ENCODE results near the gene ARPC5L. TPM values are rescaled to one million over a fixed set of nuclear protein-coding genes. Genes with fewer than 3 reads are reported as not detected.

Gene ARPC5L
- total RNA-seq, 1 experiment from 2014 or later = 47.2 TPM

DNA sequence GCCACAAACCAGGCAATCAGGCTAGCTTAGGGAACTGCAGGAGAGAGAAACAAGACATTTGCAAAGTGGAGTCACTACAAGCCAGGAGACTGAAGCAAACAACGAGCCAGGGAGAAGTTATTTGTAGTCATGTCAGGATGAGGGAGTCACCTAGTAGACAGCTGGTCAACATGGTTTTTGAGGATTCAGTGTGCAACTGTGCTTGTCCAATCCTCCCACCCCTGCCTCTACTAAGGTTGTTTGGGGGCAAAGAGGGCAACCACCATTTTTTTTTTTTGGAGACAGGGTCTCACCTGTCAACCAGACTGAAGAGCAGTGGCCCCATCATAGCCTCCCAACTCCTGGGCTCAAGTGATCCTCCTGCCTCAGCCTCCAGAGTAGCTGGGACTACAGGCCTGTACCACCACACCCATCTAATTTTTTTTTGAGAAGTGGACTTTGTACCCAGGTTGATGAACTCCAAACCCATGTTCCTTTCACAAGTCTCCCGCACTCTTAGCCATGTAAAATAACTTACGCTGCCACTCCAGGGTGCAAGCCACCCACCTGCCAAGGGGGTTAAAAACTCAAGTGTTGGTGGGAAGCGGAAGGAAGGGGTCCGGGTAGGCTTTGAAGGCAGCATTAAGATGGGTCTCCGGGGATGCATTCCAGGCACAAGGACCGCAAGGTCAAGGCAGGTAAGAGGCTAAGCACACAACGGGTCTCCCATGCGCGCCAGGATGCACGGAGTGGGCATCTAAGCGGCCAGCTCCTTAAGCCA, 1.2 kb upstream of the ARPC5L start (continued):
- TF ChIP-seq, protein P1, sequence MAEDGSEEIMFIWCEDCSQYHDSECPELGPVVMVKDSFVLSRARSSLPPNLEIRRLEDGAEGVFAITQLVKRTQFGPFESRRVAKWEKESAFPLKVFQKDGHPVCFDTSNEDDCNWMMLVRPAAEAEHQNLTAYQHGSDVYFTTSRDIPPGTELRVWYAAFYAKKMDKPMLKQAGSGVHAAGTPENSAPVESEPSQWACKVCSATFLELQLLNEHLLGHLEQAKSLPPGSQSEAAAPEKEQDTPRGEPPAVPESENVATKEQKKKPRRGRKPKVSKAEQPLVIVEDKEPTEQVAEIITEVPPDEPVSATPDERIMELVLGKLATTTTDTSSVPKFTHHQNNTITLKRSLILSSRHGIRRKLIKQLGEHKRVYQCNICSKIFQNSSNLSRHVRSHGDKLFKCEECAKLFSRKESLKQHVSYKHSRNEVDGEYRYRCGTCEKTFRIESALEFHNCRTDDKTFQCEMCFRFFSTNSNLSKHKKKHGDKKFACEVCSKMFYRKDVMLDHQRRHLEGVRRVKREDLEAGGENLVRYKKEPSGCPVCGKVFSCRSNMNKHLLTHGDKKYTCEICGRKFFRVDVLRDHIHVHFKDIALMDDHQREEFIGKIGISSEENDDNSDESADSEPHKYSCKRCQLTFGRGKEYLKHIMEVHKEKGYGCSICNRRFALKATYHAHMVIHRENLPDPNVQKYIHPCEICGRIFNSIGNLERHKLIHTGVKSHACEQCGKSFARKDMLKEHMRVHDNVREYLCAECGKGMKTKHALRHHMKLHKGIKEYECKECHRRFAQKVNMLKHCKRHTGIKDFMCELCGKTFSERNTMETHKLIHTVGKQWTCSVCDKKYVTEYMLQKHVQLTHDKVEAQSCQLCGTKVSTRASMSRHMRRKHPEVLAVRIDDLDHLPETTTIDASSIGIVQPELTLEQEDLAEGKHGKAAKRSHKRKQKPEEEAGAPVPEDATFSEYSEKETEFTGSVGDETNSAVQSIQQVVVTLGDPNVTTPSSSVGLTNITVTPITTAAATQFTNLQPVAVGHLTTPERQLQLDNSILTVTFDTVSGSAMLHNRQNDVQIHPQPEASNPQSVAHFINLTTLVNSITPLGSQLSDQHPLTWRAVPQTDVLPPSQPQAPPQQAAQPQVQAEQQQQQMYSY (CRISPR knock-in tag; IDR thresholded peaks at IDR 0.05) = no peak
- TF ChIP-seq, protein P2, sequence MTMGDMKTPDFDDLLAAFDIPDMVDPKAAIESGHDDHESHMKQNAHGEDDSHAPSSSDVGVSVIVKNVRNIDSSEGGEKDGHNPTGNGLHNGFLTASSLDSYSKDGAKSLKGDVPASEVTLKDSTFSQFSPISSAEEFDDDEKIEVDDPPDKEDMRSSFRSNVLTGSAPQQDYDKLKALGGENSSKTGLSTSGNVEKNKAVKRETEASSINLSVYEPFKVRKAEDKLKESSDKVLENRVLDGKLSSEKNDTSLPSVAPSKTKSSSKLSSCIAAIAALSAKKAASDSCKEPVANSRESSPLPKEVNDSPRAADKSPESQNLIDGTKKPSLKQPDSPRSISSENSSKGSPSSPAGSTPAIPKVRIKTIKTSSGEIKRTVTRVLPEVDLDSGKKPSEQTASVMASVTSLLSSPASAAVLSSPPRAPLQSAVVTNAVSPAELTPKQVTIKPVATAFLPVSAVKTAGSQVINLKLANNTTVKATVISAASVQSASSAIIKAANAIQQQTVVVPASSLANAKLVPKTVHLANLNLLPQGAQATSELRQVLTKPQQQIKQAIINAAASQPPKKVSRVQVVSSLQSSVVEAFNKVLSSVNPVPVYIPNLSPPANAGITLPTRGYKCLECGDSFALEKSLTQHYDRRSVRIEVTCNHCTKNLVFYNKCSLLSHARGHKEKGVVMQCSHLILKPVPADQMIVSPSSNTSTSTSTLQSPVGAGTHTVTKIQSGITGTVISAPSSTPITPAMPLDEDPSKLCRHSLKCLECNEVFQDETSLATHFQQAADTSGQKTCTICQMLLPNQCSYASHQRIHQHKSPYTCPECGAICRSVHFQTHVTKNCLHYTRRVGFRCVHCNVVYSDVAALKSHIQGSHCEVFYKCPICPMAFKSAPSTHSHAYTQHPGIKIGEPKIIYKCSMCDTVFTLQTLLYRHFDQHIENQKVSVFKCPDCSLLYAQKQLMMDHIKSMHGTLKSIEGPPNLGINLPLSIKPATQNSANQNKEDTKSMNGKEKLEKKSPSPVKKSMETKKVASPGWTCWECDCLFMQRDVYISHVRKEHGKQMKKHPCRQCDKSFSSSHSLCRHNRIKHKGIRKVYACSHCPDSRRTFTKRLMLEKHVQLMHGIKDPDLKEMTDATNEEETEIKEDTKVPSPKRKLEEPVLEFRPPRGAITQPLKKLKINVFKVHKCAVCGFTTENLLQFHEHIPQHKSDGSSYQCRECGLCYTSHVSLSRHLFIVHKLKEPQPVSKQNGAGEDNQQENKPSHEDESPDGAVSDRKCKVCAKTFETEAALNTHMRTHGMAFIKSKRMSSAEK (CRISPR knock-in tag; IDR thresholded peaks at IDR 0.05; ENCODE audit: borderline replicate concordance) = no peak
- no peak; the same call in 1 of the 2 replicates for TF ChIP-seq ZNF263 (CRISPR knock-in tag; IDR thresholded peaks at IDR 0.05; ENCODE audit: low read depth)
- no peak for TF ChIP-seq HMGA2 (CRISPR knock-in tag; IDR thresholded peaks at IDR 0.05)
- 0 out of 2 replicates have a peak, but pooled peaks have one; percentile 5 for TF ChIP-seq CBFB (CRISPR knock-in tag; IDR thresholded peaks at IDR 0.05; ENCODE audit: low read depth)
- no peak for TF ChIP-seq JAZF1 (CRISPR knock-in tag; IDR thresholded peaks at IDR 0.05)
- no peak for TF ChIP-seq ZNF317 (CRISPR knock-in tag; IDR thresholded peaks at IDR 0.05; ENCODE audit: borderline replicate concordance, low read depth)
- TF ChIP-seq, protein P3, sequence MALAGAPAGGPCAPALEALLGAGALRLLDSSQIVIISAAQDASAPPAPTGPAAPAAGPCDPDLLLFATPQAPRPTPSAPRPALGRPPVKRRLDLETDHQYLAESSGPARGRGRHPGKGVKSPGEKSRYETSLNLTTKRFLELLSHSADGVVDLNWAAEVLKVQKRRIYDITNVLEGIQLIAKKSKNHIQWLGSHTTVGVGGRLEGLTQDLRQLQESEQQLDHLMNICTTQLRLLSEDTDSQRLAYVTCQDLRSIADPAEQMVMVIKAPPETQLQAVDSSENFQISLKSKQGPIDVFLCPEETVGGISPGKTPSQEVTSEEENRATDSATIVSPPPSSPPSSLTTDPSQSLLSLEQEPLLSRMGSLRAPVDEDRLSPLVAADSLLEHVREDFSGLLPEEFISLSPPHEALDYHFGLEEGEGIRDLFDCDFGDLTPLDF (CRISPR knock-in tag; IDR thresholded peaks at IDR 0.05) = no peak

DNA sequence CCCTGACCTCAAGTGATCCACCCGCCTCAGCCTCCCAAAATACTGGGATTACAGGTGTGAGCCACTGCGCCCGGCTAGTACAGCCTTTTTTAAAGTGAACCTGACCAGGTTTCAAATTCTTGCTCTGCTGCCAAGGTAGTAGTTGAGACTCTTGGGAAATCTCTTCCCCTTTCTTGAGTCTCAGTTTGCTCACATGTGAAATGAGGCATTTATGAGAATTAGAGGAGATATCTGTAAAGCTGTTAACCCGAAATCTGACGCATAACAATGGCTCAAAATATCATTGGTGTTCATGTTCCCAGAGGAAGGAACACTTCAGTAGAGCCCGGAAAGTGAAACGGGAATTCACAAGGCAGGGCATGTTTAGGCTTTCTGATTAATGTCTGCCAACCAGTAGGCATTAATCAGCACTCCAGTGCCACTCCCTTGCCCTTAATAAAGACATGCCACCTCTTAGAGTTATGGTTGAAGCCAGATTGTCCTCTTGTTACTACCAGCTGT, 1.5 kb downstream of the ARPC5L start:
- H3K36me3 Mint-ChIP-seq = peaks cover 31% of the 10 kb centered on the region
- DNase-seq (ENCODE audit: low spot score) = no peak
- H3K4me1 Mint-ChIP-seq = peaks cover 32% of the 10 kb centered on the region
- POLR2A ChIA-PET = interaction anchor here (0.7 kb wide), 1 partner anchor 505 kb away, joined by 3 read pairs; no protein-coding TSS in a partner anchor
- CTCF ChIA-PET = interaction anchor here (1.4 to 3.8 kb wide), 7 partner anchors 11 to 280 kb away, joined by 5 to 30 read pairs (median 17); partner anchors contain the start of genes NR6A1, OLFML2A, SCAI and WDR38
- peak overlapping the region; percentile 13; the same call in 1 of the 2 replicates for H3K4me3 Mint-ChIP-seq
- no peaks in the 10 kb centered on the region for H3K9me3 Mint-ChIP-seq
- peak overlapping the region; percentile 58 for H3K27ac Mint-ChIP-seq
- no peak for ATAC-seq
- no peaks in the 10 kb centered on the region for H3K27me3 Mint-ChIP-seq (ENCODE audit: low read depth)
- TF ChIP-seq FOXK1 (CRISPR knock-in tag; IDR thresholded peaks at IDR 0.05) = no peak
- TF ChIP-seq, protein P4, sequence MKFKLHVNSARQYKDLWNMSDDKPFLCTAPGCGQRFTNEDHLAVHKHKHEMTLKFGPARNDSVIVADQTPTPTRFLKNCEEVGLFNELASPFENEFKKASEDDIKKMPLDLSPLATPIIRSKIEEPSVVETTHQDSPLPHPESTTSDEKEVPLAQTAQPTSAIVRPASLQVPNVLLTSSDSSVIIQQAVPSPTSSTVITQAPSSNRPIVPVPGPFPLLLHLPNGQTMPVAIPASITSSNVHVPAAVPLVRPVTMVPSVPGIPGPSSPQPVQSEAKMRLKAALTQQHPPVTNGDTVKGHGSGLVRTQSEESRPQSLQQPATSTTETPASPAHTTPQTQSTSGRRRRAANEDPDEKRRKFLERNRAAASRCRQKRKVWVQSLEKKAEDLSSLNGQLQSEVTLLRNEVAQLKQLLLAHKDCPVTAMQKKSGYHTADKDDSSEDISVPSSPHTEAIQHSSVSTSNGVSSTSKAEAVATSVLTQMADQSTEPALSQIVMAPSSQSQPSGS (CRISPR knock-in tag; IDR thresholded peaks at IDR 0.05; ENCODE audit: borderline replicate concordance, low read depth) = no peak
- TF ChIP-seq HMGA2 (CRISPR knock-in tag; IDR thresholded peaks at IDR 0.05) = no peak
- no peak for TF ChIP-seq TCF7 (CRISPR knock-in tag; IDR thresholded peaks at IDR 0.05; ENCODE audit: low read depth)
- TF ChIP-seq, protein P5, sequence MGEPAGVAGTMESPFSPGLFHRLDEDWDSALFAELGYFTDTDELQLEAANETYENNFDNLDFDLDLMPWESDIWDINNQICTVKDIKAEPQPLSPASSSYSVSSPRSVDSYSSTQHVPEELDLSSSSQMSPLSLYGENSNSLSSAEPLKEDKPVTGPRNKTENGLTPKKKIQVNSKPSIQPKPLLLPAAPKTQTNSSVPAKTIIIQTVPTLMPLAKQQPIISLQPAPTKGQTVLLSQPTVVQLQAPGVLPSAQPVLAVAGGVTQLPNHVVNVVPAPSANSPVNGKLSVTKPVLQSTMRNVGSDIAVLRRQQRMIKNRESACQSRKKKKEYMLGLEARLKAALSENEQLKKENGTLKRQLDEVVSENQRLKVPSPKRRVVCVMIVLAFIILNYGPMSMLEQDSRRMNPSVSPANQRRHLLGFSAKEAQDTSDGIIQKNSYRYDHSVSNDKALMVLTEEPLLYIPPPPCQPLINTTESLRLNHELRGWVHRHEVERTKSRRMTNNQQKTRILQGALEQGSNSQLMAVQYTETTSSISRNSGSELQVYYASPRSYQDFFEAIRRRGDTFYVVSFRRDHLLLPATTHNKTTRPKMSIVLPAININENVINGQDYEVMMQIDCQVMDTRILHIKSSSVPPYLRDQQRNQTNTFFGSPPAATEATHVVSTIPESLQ (CRISPR knock-in tag; IDR thresholded peaks at IDR 0.05) = no peak
- no peak for TF ChIP-seq ETV6 (CRISPR knock-in tag; IDR thresholded peaks at IDR 0.05)
- TF ChIP-seq TEAD4 (CRISPR knock-in tag; IDR thresholded peaks at IDR 0.05) = no peak
- TF ChIP-seq ATF1 (CRISPR knock-in tag; IDR thresholded peaks at IDR 0.05) = no peak
- TF ChIP-seq FOXJ3 (CRISPR knock-in tag; IDR thresholded peaks at IDR 0.05; ENCODE audit: borderline replicate concordance) = no peak
- TF ChIP-seq NFE2L1 (CRISPR knock-in tag; IDR thresholded peaks at IDR 0.05) = no peak
- no peak for TF ChIP-seq CBFB (CRISPR knock-in tag; IDR thresholded peaks at IDR 0.05; ENCODE audit: low read depth)
- TF ChIP-seq, protein P1 (CRISPR knock-in tag; IDR thresholded peaks at IDR 0.05) = no peak
